SKM-1 (cell line): ENCODE measurements around the gene EHMT2.

ENCODE experiments used
- DNase-seq: peaks from one replicate; lab custom pipeline; 2025; ENCODE audit not compliant: unreplicated experiment; lab: John Stamatoyannopoulos, UW

Gene EHMT2

GRCh38 chr6:31889331-31889972, 8.0 kb downstream of the EHMT2 start:
- no peak for DNase-seq

GRCh38 chr6:31888276-31889258, 8.9 kb downstream of the EHMT2 start:
- no peak for DNase-seq

GRCh38 chr6:31887173-31888007, 10.1 kb downstream of the EHMT2 start:
- no peak for DNase-seq

- no peak for DNase-seq
Observed at GRCh38 chr6:31886541-31886991, 10.9 kb downstream of the EHMT2 start.

GRCh38 chr6:31884528-31885035, 12.9 kb downstream of the EHMT2 start:
- DNase-seq, result no peak

GRCh38 chr6:31883676-31884075, 13.8 kb downstream of the EHMT2 start:
- no peak for DNase-seq

GRCh38 chr6:31882344-31882743, 15.2 kb downstream of the EHMT2 start:
- no peak for DNase-seq

- no peak for DNase-seq
Observed at GRCh38 chr6:31881136-31881859, 16.2 kb downstream of the EHMT2 start.

- DNase-seq, result no peak
Observed at GRCh38 chr6:31880616-31881015, 16.9 kb downstream of the EHMT2 start.

- no peak for DNase-seq
Observed at GRCh38 chr6:31879901-31880300, 17.6 kb downstream of the EHMT2 start.

GRCh38 chr6:31879143-31879542, 18.4 kb downstream of the EHMT2 start:
- no peak for DNase-seq

- no peak for DNase-seq
Observed at GRCh38 chr6:31878726-31879125, 18.8 kb downstream of the EHMT2 start, which contains the start of gene SLC44A4. Gene SLC44A4 (minus strand): TSS chr6:31878997. CDS start chr6:31878980, 17 bp downstream.

- DNase-seq, result no peak
Observed at GRCh38 chr6:31878222-31878621, 19.3 kb downstream of the EHMT2 start.

GRCh38 chr6:31877651-31878161, 19.8 kb downstream of the EHMT2 start:
- DNase-seq, result no peak

GRCh38 chr6:31877125-31877650, 20.3 kb downstream of the EHMT2 start:
- DNase-seq, result no peak

GRCh38 chr6:31876357-31876756, 21.1 kb downstream of the EHMT2 start:
- DNase-seq, result no peak

- no peak for DNase-seq
Observed at GRCh38 chr6:31875877-31876276, 21.6 kb downstream of the EHMT2 start.

- no peak for DNase-seq
Observed at GRCh38 chr6:31874836-31875572, 22.5 kb downstream of the EHMT2 start.

GRCh38 chr6:31874084-31874670, 23.3 kb downstream of the EHMT2 start:
- no peak for DNase-seq
